Limb (tissue), 2 donors: ENCODE data around the gene DDX59.
"Not testable (repeated sequence)": the region's sequence is repeated elsewhere in the genome, so short reads cannot be mapped to it uniquely, and the experiment has no call there.

ENCODE experiments used
- DNase-seq, 2 donors: peaks; one replicate each; pipeline ENCODE4 v3.0.0-alpha.2; 2016; ENCODE audit errors: extremely low spot score in 2 of 2

Gene DDX59

DNA sequence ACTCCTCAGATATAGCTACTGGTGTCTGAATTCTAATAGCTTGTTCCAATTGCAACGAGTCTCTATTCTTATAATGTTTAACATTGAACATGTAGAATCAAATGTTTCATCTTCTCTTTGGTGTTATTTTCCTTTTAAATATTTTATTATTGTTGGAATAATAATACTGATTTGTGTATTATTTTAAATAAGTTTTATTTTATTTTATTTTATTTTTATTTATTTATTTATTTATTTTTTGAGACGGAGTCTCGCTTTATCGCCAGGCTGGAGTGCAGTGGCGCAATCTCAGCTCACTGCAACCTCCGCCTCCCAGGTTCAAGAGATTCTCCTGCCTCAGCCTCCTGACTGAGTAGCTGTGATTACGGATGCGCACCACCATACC lies 39.2 kb downstream of the DDX59 start:
- DNase-seq = not testable (repeated sequence)

DNA sequence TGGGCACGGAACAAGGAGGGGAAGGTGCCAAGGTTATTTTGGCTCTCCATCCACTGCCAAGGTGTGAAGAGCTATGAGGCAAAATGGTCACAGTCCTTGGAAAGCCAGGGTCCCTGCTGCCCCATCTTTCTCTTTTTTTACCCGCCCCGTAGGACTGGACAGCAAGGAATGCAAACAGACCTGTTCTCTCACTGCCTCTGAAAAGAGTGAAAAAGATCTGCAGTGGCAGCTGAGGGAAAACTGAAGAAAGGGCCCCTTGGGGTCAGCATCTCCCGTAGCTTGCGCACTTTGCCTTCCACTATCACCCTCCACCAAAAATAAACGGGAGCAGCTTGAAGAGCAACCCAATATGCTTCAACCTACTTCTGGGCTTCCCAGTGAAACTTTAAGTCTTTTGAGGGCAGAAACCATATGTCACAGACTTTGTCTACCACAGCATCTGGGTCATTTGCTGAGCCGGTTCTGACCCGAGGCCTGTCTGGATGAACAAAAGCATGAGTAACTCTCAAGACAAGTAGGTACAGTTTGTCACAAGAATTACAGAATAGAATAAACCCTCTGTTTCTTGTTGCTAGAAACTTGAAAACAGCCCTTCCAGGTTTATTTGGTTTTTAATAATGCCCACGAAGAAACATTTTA lies 39.7 kb downstream of the DDX59 start:
- DNase-seq = no peak

DNA sequence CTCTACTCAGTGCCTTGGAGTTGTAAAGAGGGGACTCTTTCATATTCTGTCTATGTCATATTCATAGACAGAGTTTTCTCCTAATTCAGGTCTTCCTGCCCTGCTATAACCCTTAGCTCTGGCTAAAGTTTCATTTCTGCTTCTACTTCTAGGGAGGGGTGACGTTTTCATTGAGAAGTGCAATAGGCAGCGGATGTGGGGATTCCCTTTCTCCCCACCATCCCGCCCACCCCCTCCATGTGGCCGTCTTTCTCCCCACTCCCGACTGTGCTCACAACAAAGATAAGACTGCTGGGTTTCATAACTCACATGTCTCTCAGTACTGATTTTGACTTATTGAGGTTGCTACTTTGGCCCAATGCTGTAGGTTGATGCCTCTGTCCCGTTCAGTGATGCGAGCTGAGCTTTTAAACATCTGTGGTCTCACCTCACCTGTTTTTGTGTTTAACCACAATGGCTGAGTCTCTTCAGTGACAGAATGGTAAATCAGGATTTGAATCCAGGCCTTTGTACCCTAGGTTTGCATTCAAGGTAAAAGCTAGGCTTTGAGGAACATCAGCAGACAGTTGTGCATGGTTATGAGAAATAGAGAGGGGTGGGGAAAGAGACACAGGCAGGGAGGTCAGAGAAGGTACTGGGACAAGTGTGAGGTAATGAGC lies 41.4 kb downstream of the DDX59 start:
- DNase-seq = no peak

DNA sequence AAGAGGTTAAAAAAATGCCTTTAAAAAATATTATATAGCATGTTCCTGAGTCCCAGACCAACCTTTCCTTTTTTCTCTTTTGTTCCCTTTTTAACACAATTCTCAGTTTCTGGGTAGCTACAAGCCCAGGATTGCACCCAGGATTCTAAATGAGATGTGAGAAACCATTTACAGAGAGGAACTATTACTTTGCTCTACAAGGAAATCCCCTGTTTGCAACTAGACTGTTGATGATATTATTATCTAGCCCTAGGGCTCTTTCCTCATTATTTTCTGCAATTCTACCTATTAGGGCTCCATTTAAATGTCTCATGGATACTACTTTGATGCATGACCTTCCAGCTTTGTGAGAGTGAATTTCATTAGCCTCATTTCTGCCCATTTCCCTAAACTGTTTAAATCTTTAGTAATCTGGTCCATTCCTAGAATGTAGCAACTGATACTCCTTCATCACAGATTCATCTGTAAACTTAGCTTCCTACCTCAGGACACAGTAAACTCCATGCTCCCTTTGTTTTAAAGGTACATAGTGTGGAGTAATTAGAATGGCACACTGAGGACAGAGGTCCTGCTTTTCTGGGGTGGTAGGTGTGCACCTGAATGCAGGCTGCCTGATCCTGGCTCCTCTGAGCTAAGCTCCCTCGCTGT lies 42.0 kb downstream of the DDX59 start:
- no peak for DNase-seq

DNA sequence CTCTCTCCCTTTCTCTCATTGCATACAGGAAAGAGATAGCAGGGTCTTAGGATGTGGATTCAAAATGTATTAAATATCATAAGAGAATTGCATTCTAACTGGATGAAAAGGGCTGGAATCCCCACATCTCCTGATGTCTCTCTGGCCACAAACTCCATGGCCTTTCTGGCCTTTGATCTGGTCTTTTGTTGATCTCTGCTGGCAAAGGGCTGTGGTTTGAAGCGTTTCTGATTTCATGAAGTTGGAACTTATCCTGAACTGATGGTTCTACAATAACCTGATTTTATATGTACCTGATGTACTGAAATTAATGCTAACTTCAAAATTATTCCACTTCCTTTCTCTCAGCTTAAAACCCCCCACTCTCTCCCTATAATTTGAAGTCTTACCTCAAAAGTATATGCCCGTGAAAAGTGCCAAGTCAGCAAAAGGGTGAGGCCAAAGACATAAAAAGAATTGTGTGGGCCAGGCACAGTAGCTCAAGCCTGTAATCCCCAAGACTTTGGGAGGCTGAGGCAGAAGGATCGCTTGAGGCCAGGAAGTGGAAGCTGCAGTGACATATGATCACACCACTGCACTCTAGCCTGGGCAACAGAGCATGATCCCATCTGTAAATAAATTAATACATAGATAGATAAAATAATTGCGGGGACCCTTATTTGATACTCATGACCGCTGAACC lies 42.7 kb downstream of the DDX59 start:
- DNase-seq = no peak

DNA sequence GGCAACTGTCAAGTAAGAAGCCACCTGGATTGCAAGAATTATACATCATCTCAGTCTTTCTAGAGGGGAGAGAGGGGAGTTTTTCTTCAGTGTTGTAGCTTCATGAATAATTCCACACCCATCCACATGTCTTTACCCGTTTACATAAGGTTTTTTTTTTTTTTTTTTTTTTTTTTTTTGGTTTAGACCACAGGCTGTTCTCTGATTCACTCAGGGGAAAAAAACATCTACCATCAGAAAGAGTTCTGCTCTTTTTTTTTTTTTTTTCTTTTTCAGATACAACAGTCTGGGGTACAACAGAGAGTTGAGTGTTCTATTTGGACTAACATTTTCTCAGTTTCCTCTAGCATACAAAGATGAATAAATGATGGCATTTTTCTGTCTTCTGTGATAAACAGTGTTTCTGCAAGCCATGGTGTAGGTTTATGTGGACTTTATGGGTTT lies 44.3 kb downstream of the DDX59 start:
- DNase-seq = no peak

DNA sequence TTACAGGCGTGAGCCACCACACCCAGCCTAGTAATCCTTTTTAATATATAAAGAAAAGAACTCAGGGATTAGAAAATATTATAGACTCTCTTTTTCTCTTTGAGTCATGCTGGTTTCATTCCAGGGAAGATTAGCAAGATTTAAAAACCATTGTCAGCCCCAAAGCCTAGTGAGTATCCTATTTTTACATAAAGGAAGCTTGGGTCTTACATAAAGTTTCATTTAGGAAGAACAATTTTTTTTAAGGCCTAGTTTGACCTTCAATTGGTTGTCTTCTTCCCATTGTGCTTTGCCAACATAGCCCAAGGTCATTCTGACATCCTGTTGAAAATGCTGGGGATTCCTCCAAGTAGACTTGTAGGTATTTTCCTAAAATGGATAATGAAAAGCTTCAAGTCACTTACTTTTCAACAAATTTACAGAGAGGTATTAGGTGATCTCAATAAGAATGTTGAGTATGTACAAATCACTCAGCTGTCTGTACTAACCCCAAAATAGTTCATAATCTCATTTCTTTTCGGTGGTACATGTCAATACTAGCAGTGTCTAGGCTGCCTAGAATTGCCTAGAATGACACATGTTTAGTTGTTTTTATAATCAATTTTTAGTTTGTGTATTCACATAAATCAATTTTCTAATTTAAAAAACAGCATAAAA lies 44.9 kb downstream of the DDX59 start:
- DNase-seq = no peak

DNA sequence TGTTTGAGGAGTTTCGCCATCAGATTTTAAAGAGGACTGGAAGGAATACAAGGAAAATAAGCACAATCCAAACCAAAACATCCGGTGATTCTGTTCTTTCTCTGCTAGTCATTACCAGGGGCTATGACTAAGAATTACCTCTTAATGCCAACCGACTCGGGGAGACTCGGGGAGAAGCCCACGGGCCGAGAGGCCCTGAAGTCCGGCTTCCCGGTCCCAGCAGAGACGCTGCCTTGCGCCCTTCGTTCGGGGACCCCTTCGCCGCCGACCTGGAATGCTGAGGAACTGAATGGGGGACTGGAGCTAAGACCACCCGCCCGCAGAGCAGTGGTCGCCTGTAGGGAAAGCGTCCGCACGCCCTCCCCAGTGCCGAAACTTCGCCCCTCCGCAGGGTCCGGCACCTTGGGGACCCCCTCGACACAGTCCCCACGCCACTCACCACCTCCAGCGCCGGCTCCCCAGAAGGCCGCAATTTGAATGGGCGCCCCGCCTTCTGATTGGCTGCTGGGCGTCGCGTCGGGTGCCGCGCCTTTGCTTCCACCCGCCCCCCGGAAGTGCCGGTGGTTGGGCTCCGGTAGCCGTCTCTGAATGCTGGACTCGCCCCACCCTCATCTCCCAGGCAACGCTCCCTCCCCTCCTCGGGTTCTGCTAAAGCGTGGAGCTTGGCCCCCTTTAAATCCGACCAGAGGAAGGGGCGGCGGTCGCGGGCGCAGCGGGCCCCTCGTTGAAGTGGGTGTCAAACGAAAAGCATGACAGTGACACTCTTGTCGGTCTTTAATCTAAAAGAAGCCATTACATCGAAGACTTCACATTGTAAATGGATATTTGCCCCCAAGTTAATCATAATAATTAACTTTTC lies 49.2 kb downstream of the DDX59 start, which contains the start of gene KIF14:
Gene KIF14 (minus strand): TSS at position 479 of the 859 bp plus-strand sequence. CDS start 2,028 bp downstream, outside the sequence.
- DNase-seq = peak; percentile 95

DNA sequence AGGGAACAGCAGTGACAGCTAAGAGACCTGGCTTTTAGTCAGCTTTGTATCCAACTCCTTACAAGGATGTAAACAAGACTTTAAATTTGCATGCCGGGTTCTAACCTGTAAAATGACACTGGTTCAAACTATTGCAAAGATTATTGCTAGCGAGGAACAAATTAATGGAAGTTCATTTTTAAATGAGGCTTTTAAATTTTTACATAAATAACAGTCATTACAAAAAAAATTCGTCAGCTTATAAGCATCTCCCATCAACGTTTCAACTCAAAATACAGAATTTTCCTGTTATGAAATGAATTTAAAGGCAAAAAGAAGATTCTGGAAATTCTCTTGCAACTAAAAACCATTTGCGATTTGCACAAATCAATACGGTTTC lies 49.8 kb downstream of the DDX59 start:
- no peak for DNase-seq

DNA sequence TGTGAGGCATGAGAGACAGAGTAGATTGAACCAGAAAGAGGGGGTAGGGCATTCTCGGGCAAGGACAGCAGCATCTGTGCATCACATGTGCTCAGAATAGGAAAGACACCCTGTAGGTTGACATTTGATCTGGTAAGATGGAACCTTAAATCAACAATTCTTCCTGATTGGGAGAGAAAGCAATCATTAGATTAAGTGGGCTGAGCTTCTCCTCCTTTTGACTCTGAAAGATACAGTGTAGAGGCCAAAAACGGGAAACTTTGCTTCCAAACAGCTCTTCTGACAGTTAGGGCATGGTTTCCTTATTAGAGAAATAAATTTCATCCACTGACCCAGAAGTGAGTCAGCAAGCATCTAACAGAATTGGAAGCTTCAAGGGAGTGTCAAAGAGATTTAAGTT lies 58.9 kb downstream of the DDX59 start:
- no peak for DNase-seq

DNA sequence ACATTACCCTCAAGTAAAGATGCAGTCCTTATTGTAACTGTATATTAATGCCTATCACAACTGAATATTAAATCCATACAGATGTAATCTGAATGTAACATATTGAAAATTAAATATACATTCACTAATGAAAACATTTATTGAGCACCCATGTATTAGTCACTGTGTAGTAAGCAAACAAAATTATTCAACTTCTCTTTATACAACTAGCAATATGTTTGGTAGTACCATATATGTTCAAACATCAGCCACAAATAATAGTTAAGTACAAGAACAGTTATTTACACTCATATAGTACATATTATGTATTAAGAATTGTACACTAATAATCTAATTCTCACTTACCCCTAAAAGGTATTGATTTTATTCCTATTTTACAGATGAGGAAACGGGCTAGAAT lies 67.1 kb downstream of the DDX59 start:
- DNase-seq = no peak
